ENCODE data around the gene SYK.
"Not testable (repeated sequence)": the region's sequence is repeated elsewhere in the genome, so short reads cannot be mapped to it uniquely, and the experiment has no call there.

SYK gene

DNA sequence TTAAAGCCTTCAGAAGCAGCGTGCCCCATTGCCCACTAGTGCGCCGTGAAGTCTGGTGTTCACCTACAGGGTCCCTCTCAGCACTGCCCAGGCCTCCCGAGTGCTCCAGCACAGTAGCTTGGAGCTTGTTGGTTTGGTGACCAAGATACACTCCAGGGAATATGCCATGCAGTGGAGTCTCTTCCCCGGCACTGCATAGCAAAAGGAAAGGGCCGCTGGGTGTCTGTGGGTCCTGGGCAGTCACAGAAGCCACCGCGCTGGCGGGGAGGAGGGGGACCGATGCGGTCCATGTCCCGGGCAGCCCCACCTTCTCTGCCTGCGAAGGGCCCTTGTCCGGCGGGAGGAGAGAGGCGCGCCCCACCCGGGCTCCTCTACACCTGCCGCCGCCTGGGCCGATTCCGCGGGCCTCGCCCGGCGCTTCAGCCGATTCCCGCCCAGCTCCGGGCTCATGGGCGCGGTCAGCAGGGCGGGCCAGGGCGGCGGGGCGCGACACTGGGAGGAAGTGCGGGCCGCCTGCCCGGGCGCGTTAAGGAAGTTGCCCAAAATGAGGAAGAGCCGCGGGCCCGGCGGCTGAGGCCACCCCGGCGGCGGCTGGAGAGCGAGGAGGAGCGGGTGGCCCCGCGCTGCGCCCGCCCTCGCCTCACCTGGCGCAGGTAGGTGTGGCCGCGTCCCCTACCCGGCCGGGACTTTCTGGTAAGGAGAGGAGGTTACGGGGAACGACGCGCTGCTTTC, at the start of gene SYK:
Gene SYK (plus strand): TSS at position 579 of the 732 bp plus-strand sequence. CDS start 42,080 bp downstream, outside the sequence.
- peak; percentile 19 for DNase-seq

DNA sequence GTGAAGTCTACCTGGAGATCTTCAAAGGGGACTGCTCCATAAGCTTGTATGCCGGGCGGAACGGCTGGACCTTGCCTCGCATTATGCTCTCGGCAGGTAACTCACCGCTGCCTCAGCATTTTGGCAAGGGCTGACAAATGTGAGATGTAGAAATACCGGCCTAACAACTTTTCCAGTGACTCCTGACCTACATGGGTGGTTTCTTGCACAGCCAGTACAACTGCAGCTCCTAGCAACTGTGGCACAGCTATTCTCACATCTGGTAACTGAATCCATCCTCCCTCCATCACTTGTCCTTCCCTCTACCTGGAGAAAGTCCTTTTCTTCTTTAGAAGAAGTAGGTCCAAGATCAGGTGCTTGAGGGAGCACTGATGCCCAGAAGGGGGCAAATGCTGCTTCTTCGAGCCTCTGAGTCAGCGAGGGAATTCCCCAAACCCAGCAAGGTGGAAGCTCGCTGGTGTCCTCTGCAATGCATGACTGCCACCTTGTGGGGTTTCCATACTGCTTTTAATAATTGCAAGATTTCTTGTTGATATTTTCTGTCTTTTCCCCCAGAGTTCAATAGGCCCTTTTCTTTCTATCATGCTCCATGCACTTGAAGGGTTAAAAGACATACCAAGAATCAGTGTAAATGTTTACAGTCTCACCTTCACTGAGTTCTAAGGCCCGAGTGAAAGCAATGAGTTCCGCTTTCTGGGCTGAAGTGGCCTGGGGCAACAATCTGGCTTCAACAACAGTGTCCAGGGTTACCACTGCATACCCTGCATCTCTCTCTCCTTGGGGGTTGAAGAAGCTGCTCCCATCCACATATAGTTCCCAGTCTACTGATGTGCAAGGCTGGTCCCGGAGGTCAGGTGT, 45.9 kb upstream of the SYK start:
- peak; percentile 61 for DNase-seq

DNA sequence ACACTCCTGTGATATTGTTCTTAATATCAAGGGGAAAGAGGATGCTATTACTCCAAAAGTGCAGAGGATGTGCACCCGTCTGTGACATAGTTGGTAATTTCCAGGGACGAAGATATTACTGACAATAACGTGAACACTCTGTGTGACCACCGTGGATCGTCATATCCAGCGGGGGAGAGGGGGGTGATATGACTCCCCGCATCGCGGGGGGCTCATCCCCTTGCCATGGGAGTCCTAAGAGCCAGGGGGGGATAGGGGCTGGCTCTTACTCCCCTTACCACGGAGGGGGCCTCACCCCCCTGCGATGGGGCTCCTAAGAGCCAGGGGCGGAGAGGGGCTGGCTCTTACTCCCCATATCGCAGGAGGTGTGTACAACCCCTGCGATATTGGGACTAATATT, 41.0 kb upstream of the SYK start:
- DNase-seq, result not testable (repeated sequence)

DNA sequence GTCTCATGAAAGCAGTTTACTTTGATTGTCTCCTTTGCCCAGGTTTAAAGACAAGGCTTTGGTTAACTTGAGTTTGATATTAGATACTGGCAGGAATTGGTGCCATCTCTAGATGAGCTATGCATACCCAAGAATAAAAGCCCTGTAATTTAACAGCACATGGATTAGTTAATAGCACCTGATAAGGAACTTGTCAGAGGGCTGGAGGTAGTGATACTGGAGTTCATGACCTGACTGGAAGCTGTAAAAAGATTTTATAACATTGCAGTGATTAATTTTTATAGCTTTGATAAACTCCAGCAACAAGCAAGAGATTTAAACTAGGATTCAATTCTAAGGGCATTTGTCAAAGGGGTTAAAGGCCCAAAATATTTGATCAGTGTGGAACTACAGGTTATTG, 34.9 kb upstream of the SYK start:
- no peak for DNase-seq

DNA sequence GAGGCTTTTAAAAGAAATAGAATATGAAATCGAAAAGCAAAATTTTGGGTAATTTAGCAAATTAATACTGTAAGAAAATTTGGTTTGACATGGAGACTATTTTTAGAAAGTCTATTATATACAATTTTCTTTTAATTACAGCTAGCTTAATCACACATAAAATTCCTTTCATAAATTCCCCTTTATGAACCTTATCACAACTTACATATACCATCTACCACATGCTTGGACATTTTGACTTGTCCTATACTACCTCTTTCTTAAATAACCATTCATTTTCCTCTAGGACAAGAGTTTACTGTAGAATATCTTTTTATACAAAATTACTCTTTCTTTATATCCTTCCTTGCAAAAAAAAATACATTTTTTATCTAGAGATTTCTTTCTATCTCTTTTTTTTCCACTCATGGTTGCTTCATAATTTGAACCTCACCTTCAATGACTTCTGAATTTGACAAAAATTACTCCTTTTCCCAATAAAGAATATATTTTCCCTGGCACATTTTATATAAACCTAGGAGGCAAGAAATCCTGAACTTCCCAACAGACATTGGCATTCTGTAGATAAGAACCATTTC, 34.0 kb upstream of the SYK start:
- DNase-seq, result peak; percentile 13

DNA sequence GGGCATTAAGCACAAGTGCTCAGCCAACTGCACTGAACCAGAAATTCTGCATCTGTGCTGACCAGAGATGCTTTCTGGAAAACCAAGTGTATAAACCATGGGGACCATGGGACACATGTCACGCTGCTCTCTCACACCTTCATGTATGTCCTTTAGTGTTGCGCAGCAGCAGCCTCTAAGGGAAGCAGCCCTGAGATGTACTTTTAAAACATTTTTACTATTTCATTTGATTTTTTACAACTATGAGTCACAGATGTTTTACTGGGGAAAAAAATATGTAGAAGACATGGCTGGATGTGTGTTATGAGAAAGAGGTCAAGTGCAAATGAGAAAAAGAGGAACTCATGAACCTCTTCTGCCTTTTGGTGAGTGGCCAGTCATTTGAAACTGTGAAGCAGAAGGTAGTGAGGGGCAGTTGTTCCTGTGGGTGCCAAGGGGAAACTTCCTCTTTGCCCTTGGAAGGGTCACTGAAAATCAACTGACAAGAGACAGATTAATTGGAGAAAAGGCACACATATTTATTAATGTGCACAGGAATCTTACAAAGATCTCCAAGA, 31.4 kb upstream of the SYK start:
- DNase-seq, result no peak

DNA sequence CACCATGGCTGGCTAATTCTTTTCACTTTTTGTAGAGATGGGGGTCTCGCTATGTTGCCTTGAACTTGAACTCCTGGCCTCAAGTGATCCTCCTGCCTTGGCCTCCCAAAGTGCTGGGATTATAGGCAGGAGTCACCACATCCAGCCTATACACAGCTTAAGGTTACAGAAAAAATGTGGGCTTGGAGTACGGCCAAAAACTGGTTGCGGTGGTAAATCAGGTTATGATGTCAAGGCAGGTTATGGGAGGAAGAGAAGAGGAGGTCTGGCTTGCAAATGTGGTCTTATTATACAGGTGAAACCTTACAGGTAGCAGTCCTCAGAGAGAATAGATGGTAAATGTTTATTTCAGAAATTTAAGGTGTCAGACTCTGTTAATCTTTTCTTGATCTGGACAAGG, 30.7 kb upstream of the SYK start:
- no peak for DNase-seq

DNA sequence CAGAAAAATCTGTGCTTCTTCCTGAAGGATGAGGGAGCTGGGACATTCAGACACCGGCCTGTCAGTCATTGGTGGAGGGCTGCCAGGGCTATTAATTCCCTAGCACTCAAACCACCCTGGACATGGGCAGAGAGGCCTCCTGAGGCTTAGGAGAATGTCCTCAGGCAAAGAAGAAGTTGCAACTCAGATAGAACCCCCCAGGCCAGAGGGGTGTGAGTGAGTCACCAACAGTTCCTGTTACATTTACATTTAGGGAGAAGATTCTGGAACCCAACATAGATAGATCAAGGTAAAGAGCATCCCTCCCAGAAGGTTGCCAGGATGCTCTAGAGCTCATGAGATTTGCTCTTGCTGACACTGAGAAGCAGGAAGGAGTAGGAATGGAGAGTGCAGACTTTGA, 29.2 kb upstream of the SYK start:
- no peak for DNase-seq

DNA sequence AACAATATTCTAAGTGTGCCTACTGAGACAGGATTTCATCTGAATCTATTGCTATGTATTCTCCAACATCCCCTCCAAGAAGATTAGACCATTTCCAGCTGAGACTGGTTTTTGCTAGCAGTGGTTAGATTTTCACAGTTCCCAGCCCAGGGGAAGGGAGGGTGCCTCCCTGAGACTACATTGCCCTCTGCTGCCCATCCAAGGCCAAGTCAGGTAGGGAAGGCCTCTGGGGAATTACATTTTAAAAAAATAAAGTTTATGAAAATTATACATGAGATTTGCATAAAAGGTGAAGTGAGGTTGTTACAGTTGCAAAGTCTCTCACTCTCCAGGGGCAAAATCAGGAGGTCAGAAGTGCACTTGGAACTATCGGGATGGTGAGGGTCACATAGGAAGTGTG, 28.0 kb upstream of the SYK start:
- peak; percentile 29 for DNase-seq

DNA sequence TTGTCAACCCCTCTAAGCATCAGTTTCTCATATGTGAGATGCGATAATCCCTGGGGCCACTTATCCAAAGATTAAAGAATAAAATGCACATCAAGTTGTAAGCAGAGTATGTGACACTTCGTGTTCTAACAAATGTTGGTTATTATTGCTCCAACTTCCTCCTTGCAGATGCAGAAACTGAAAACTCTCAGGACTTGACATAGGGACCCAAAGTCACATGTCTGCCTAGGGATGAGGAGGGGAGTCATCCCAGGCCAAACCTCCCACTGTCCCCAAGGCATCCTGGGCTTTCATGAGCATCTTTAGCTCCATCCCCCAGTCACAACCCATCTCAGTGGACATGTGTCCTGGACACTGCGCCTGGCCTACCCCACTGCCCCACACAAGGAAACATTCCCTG, 27.5 kb upstream of the SYK start:
- DNase-seq, result no peak

DNA sequence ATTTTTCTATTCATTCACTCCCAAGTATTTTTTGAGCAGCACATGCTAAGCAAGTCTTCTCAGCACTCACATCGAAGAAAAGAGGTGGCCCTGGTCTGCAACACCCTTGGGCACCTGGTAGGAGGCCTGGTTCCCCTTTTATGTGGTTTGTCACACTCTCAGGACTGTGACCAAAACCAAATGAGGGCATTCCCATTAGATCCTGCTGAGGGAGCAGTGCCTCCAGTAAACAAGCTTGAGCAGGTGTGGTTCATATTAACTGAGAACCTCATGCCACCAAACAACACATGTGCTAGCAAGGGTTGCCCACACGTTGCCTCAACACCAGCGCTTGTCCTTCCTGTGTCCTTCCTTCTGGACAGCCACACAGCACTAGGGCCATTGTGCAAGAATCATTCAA, 26.9 kb upstream of the SYK start:
- peak; percentile 5 for DNase-seq

DNA sequence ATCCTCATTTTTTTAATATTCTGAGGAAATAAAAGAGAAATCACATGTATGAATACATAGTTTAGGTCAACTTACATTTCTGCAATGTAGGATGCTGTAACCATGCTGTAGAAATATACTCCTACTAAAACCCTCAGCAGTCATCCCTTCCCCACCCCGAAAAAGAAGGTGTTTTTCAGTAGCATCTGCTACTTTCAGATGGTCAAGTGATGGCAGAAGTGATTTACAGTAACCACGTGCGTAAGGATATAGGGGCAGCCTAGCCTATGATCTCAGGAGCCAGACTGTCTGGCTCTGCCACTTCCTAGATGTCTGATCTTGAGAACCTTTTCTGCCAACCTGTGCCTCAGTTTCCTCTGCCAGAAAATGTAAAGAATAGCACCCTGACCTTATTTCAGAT, 26.0 kb upstream of the SYK start:
- no peak for DNase-seq

DNA sequence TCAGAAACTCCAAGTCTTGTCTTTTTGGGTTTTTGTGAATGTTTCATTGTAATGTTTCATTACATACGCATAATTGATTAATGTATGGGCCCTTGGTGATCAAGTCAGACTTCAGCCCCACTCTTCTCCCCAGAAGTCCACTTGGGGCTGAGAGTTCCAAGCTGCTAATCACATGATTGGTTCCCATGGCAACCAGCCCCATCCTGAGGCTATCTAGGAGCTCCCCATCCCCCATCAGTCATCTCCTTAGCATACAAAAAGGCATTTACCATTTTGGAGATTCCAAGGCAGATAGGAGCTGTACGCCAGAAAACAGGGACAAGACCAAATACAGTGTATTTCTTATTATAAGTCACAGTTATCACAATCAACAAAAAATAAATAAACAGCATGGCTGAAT, 22.9 kb upstream of the SYK start:
- peak; percentile 23 for DNase-seq

DNA sequence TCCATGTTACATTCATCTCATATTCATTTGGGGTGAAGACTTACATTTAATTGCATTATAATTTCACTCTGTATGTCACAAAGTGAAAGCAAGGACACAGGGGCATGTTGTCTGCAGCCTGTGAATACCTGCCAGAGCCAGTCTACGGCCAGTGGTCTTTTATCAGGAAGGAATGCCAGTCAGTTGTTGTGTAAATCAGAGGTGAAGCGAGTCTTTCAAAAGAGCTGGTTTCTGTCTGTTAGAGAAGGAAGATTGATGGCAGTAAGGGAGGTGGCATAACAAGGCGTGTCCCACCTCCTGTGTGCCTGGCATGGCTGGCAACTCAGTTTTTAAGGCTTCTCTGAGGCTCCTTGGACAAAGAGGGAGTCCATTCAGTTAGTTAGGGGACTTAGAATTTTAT, 18.1 kb upstream of the SYK start:
- no peak for DNase-seq

DNA sequence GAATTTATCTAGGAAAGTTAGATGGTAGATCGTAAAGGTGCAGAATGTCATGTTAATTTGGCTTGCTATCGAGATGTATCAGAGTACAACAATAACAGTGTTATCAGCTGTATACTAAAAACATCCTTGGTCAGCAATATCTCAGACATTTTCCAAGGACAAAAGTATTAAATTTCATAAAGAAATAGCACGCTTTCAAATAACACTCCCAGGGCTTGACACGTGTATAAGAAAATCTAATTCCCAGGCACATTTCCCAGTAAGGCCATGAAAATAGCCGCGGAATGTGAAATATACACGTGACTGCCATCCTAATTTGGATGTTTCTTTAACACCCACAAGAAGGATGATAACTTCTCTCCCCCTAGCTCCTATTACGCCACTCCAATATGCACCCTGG, 17.7 kb upstream of the SYK start:
- no peak for DNase-seq

DNA sequence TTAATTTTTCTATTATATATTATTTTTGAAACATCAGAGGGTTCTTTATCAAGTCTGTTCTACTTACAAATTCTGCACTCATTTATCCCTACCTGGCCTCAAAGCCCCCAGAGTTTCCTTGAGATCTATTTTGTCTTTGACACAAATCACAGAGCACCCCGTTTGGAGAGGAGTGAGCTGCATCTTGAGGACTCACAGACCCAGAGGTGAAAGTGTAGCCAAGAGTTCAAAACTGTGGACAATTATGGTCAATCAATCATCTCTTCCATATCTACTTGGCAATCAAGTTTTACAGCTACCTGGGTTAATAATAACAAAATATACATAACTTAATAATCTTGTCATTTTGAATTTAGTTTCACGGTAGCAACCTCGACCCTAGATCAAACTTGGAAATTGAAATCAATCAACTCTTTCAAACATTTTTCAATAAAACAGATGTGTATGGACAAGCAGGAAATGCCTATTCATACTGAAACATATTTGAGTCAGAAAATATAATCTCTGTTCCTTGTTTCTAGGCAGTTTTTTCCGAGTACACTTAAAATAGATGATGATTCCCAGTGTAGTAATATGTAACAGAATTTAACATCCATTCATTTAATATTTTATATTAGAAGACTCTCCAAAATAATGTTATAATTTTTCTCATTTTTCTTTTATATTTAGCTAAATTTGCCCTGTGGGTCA, 13.7 kb upstream of the SYK start:
- DNase-seq, result no peak

DNA sequence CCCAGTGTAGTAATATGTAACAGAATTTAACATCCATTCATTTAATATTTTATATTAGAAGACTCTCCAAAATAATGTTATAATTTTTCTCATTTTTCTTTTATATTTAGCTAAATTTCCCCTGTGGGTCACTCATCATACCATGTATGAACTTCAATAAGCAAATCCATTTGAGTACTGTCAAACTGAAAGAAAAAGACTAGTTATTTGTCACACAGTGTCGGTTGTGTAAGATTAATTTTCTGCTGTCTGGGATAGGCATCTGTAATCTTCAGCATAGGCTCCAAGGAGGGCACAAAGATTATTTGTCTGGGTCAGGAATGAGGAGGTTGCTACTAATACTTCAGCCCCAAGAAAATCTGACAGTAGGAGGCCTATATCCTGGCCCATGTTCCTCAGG, 13.1 kb upstream of the SYK start:
- not testable (repeated sequence) for DNase-seq

DNA sequence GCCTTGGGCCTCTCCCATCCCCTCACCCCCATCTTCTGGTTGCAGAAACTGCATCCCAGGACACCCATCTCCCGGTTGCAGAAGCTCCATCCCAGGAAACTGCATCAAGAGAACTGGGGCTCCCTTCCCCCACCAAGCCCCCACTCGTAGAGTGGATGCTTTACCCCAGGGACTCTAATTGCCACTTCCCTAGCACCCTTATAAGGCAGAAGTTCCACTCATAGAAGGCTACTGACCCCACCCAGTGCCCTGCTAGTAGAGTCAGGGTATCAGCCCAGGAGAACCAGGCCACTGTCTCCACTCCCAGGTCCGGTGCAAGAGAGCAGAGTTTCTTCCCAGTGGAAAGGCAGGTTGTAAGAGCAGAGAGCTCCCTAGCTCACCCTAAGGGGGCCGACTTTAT, 12.2 kb upstream of the SYK start:
- peak; percentile 50 for DNase-seq

DNA sequence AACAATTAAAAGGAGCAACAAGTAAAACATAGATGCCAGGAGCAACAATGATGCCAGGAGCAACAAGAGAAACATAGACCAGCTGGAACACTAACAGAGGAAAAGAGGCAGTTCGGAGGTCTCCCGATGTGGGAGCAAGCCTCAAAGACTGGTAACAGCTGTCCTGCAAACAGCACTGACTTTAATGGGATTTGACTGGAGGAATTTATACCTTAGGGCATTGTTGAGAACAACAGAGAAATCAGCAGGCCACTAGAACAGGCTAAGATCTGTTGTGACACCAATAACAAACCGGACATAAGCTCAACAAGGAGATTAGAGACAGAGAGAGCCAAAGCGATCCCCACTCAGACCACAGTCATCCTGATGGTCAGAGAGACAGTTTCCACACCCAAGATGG, 11.8 kb upstream of the SYK start:
- DNase-seq, result peak; percentile 80

DNA sequence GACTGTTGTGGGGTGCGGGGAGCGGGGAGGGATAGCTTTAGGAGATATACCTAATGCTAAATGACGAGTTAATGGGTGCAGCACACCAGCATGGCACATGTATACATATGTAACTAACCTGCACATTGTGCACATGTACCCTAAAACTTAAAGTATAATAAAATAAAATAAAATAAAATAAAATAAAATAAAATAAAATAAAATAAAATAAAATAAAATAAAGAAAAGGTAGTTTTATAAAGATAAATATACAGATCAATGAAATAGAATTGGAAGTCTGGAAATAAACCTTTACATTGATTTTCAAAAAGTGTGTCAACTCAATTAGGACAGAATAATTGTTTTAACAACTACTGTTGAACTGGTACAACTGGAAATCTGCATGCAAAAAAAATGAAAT, 8.6 kb upstream of the SYK start:
- DNase-seq, result not testable (repeated sequence)

DNA sequence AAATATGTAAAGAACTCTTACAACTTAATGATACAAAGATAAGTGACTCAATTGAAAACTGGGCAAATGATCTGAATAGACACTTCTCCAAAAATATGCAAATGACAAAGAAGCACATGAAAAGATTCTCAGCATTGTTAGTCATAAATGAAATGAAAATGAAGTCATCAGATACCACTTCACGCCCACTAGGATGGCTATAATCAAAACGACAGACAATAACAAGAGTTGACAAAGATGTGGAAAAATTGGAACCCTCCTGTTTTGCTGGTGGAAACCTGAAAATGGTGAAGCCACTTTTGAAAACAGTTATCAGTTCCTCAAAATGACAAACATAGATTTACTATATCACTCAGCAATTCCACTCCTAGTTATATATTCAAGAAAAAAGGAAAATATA, 7.9 kb upstream of the SYK start:
- no peak for DNase-seq

DNA sequence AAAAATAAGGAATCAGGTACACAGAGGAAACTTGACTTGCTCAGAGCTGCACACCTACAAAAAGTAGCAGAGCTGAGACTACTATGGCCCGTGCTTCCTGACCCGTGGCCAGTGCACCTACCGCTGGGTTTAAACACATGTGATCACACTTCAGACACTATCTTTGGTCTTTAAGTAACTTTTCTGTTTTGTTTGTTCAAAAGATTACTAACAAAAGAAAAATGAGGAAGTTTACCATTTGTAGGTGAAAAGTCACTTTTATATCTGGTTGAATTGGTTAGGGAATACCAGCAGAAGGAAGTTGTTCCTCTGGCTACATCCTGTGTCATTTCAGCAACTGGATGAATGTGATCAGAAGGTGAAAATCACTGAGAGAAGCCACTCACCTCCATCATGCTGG, 6.5 kb upstream of the SYK start:
- DNase-seq, result no peak

DNA sequence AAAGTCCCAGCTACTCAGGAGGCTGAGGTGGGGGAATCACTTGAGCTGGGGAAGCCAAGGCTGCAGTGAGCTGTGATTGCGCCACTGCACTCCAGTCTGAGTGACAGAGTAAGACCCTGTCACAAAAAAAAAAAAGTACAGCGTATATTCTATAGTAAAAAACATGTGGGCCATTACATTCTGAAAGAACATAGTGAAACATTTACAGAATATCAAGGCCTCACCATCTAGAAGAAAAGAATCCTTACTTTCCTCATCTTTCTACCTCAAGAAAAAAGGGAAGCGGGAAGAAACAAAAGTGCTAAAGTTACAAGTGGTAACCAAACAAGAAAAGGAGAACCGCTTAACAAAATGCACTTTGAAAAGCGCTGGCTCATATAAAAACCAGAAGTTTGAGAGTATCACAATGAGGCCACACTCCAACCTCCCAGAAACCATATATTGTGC, 5.7 kb upstream of the SYK start:
- DNase-seq, result no peak
